Muscle of back (tissue), 11 donors: Measurements from ENCODE around the gene AZIN2. TPM values are rescaled to one million over a fixed set of nuclear protein-coding genes. Genes with fewer than 3 reads are reported as not detected.
"Not testable (repeated sequence)": the region's sequence is repeated elsewhere in the genome, so short reads cannot be mapped to it uniquely, and the experiment has no call there.

Experiments
- DNase-seq, 3 donors: peaks; one replicate each; pipeline versions ENCODE4 v3.0.0 to v3.0.0-alpha.2; 2013
- polyA plus RNA-seq, 10 donors: library from polyadenylated mRNA; unstranded; fragments of 120-200 nt; gene quantifications; one replicate each; pipeline ENCODE4 v1.2.1, GENCODE V29; 2013; ENCODE audit not compliant: insufficient read length in 10 of 10

AZIN2 gene
- polyA plus RNA-seq, 10 donors: 3.7 to 7.2 (median 5.0) TPM

GRCh38 chr1:33126411-33127000 lies 45.6 kb downstream of the AZIN2 start:
- no peak for DNase-seq

GRCh38 chr1:33127001-33127823 lies 46.3 kb downstream of the AZIN2 start:
- peak; percentile 99 to 100 (median 100) for DNase-seq

- DNase-seq: no peak
These were observed 47.8 kb downstream of the AZIN2 start for GRCh38 chr1:33128781-33129180.

GRCh38 chr1:33130297-33130696 lies 49.3 kb downstream of the AZIN2 start:
- DNase-seq: peak in 1 of 3 donors; percentile 59

- no peak for DNase-seq
These were observed 50.2 kb downstream of the AZIN2 start for GRCh38 chr1:33131191-33131590.

- no peak for DNase-seq
These were observed 51.6 kb downstream of the AZIN2 start for GRCh38 chr1:33132549-33132948.

- DNase-seq: no peak
These were observed 52.6 kb downstream of the AZIN2 start for GRCh38 chr1:33133478-33134105.

GRCh38 chr1:33136041-33136440 lies 55.1 kb downstream of the AZIN2 start:
- not testable (repeated sequence) for DNase-seq

GRCh38 chr1:33137800-33138199 lies 56.8 kb downstream of the AZIN2 start:
- DNase-seq: peak in 2 of 3 donors; percentile 42 to 67

GRCh38 chr1:33140153-33141149 lies 59.5 kb downstream of the AZIN2 start:
- DNase-seq: no peak

GRCh38 chr1:33141216-33141615 lies 60.3 kb downstream of the AZIN2 start:
- no peak for DNase-seq

- DNase-seq: no peak
These were observed 60.8 kb downstream of the AZIN2 start for GRCh38 chr1:33141781-33142180.

- peak in 1 of 3 donors; percentile 55 for DNase-seq
These were observed 61.6 kb downstream of the AZIN2 start for GRCh38 chr1:33142483-33143064.

GRCh38 chr1:33143176-33143575 lies 62.2 kb downstream of the AZIN2 start:
- DNase-seq: peak; percentile 55 to 92 (median 78)

GRCh38 chr1:33143698-33144097 lies 62.7 kb downstream of the AZIN2 start:
- no peak for DNase-seq

- no peak for DNase-seq
These were observed 65.0 kb downstream of the AZIN2 start for GRCh38 chr1:33146003-33146402.

- no peak for DNase-seq
These were observed 66.5 kb downstream of the AZIN2 start for GRCh38 chr1:33147275-33147996.

- DNase-seq: no peak
These were observed 67.0 kb downstream of the AZIN2 start for GRCh38 chr1:33147997-33148314.

GRCh38 chr1:33148615-33149014 lies 67.7 kb downstream of the AZIN2 start:
- DNase-seq: no peak

- no peak for DNase-seq
These were observed 68.7 kb downstream of the AZIN2 start for GRCh38 chr1:33149453-33150190.
